BJ (cell line): ENCODE results near the gene TAS1R3. TPM values are rescaled to one million over a fixed set of nuclear protein-coding genes. Genes with fewer than 3 reads are reported as not detected.

Experiments used
- CTCF ChIA-PET: fragments of 350-600 bp; formaldehyde crosslinking; extraction: SDS; loops from one replicate; lab custom pipeline; 2021; ENCODE audit warnings: antibody characterized with exemption, inconsistent platforms; lab: Yijun Ruan, JAX
- POLR2A ChIA-PET: fragments of 300-600 bp; sonication (Branson Sonifier 250); formaldehyde crosslinking; extraction: SDS; loops from one replicate; lab custom pipeline; 2021; ENCODE audit warnings: antibody characterized with exemption; lab: Charles Lee
- DNase-seq: peaks from one replicate; pipeline ENCODE4 v3.0.0-alpha.2; 2011; ENCODE audit warnings: low read depth
- H3K27me3 ChIP-seq: 2 replicates; pipeline ENCODE4 v1.6.0; 2011; ENCODE audit warnings: low read length; ENCODE audit not compliant: control insufficient read depth, insufficient read depth
- H3K36me3 ChIP-seq: 2 replicates; pipeline ENCODE4 v1.5.1; 2011; ENCODE audit warnings: low read length; ENCODE audit not compliant: control insufficient read depth, insufficient read depth
- H3K4me3 ChIP-seq: 2 replicates; pipeline ENCODE4 v1.5.1; 2011; ENCODE audit warnings: low read depth, mild to moderate bottlenecking, control low read depth, low read length
- CTCF ChIP-seq: IDR thresholded peaks from 2 replicates; pipeline ENCODE4 v1.5.1; 2011; ENCODE audit warnings: low read depth, mild to moderate bottlenecking, control low read depth, inconsistent platforms, low read length, moderate library complexity; ENCODE audit not compliant: insufficient read depth
- polyA plus RNA-seq: library from polyadenylated mRNA; depleted of rRNA; stranded (reverse); fragments of >200 nt; gene quantifications from 2 replicates; pipeline ENCODE4 v1.2.3, GENCODE V29; 2011

The TAS1R3 gene
- polyA plus RNA-seq, 1 experiment = 0.11 TPM

GRCh38 chr1:1332774-1333480 is 1.8 kb downstream of the TAS1R3 start:
- ChIA-PET POLR2A (no interaction called here), CTCF (interaction anchor here (0.9 to 3.4 kb wide), 2 partner anchors 15 to 39 kb away, joined by 4 to 10 read pairs; no protein-coding TSS in a partner anchor)
- no peak overlapping the region for H3K4me3 ChIP-seq
- no peak for TF ChIP-seq CTCF
- H3K36me3 ChIP-seq = peaks cover 7% of the 10 kb centered on the region
- DNase-seq = no peak
- no peaks in the 10 kb centered on the region for H3K27me3 ChIP-seq

- TF ChIP-seq CTCF = no peak
- CTCF ChIA-PET = no interaction called here
- H3K36me3 ChIP-seq = peaks cover 5% of the 10 kb centered on the region
- POLR2A ChIA-PET = no interaction called here
- H3K27me3 ChIP-seq = no peaks in the 10 kb centered on the region
- no peak for DNase-seq
- H3K4me3 ChIP-seq = no peak overlapping the region
Observed at GRCh38 chr1:1333551-1334241, 2.6 kb downstream of the TAS1R3 start.

GRCh38 chr1:1334835-1335234 is 3.8 kb downstream of the TAS1R3 start:
- Histone ChIP-seq H3K4me3 (no peak overlapping the region), H3K36me3 (peaks cover 10% of the 10 kb centered on the region), H3K27me3 (no peaks in the 10 kb centered on the region)
- ChIA-PET POLR2A (no interaction called here), CTCF (interaction anchor here (1.0 to 2.7 kb wide), 2 partner anchors 12 to 212 kb away, joined by 3 to 13 read pairs; no protein-coding TSS in a partner anchor)
- no peak for TF ChIP-seq CTCF
- no peak for DNase-seq

- no peaks in the 10 kb centered on the region for H3K27me3 ChIP-seq
- no peak for TF ChIP-seq CTCF
- H3K36me3 ChIP-seq = peaks cover 11% of the 10 kb centered on the region
- no peak for DNase-seq
- ChIA-PET CTCF (interaction anchor here (1.0 to 2.7 kb wide), 3 partner anchors 11 to 213 kb away, joined by 3 to 13 read pairs (median 6); no protein-coding TSS in a partner anchor), POLR2A (no interaction called here)
- no peak overlapping the region for H3K4me3 ChIP-seq
Observed at GRCh38 chr1:1335283-1335682, 4.2 kb downstream of the TAS1R3 start.

- TF ChIP-seq CTCF = no peak
- POLR2A ChIA-PET = no interaction called here
- H3K36me3 ChIP-seq = peaks cover 16% of the 10 kb centered on the region
- H3K4me3 ChIP-seq = no peak overlapping the region
- H3K27me3 ChIP-seq = no peaks in the 10 kb centered on the region
- CTCF ChIA-PET = interaction anchor here (1.1 to 2.7 kb wide), 3 partner anchors 11 to 36 kb away, joined by 3 to 13 read pairs (median 6); no protein-coding TSS in a partner anchor
- no peak for DNase-seq
Observed at GRCh38 chr1:1335792-1336248, 4.7 kb downstream of the TAS1R3 start.
